ENCODE measurements around the gene RIPPLY2.

RIPPLY2 gene

GRCh38 chr6:83905648-83906047, 52.5 kb downstream of the RIPPLY2 start:
- DNase-seq (ENCODE audit: low read depth) = no peak
